SK-N-SH (cell line): Measurements from ENCODE around the gene ADGRL3. TPM values are rescaled to one million over a fixed set of nuclear protein-coding genes. Genes with fewer than 3 reads are reported as not detected.

Source experiments
- CTCF ChIA-PET: fragments of 300-600, 350-600 bp; formaldehyde crosslinking; extraction: SDS; loops from one replicate; lab custom pipeline; 2021; lab: Yijun Ruan, JAX
- POLR2A ChIA-PET: fragments of 350-600 bp; sonication (Branson Sonifier 250); formaldehyde crosslinking; extraction: SDS; loops from one replicate; lab custom pipeline; 2020; ENCODE audit warnings: antibody characterized with exemption, inconsistent platforms; lab: Yijun Ruan, JAX
- DNase-seq: peaks from one replicate; pipeline ENCODE4 v3.0.0; 2012
- H2AFZ ChIP-seq: fragments of 200-600 bp; sonication (generic); 2 replicates; pipeline ENCODE4 v1.8.1; 2016; ENCODE audit warnings: antibody characterized with exemption, mild to moderate bottlenecking, low read depth
- H3F3A ChIP-seq: fragments of 200-600 bp; sonication (generic); replicated peaks from 2 replicates; pipeline ENCODE3; 2016; ENCODE audit warnings: antibody characterized with exemption, mild to moderate bottlenecking; ENCODE audit not compliant: insufficient read depth
- H3K27ac ChIP-seq, 2 experiments: fragments of 200-500 bp in 1 of 2; fragments of 200-600 bp in 1 of 2; sonication (Bioruptor generic) in 1 of 2; sonication (generic), shearing (Covaris generic) in 1 of 2; 2 replicates each; pipeline versions ENCODE4 v1.5.1 to v1.6.1; 2014 to 2016; ENCODE audit warnings: low read depth in 2 of 2, inconsistent platforms in 1 of 2, low read length in 1 of 2, mild to moderate bottlenecking in 1 of 2, mixed read lengths in 1 of 2
- H3K27me3 ChIP-seq: fragments of 200-600 bp; sonication (generic), shearing (Covaris generic); 2 replicates; pipeline ENCODE4 v1.6.1; 2016; ENCODE audit warnings: mixed run types; ENCODE audit not compliant: insufficient read depth
- H3K36me3 ChIP-seq, 2 experiments: fragments of 200-500 bp in 1 of 2; fragments of 200-600 bp in 1 of 2; sonication (Bioruptor generic) in 1 of 2; sonication (generic) in 1 of 2; replicated peaks in 1 of 2; 2 replicates each; pipeline versions ENCODE3 to v1.5.1; 2014 to 2016; ENCODE audit warnings: low read length in 1 of 2, mild to moderate bottlenecking in 1 of 2; ENCODE audit not compliant: insufficient read depth in 2 of 2, control insufficient read depth in 1 of 2
- H3K4me1 ChIP-seq, 2 experiments: fragments of 200-500 bp in 1 of 2; fragments of 200-600 bp in 1 of 2; sonication (Bioruptor generic) in 1 of 2; sonication (generic), shearing (Covaris generic) in 1 of 2; 2 replicates each; pipeline versions ENCODE4 v1.5.1 to v1.6.1; 2014 to 2016; ENCODE audit warnings: low read depth in 1 of 2, low read length in 1 of 2, mixed run types in 1 of 2; ENCODE audit not compliant: insufficient read depth in 2 of 2, control insufficient read depth in 1 of 2
- H3K4me2 ChIP-seq: fragments of 200-600 bp; sonication (generic), shearing (Covaris generic); 2 replicates; pipeline ENCODE4 v1.6.1; 2017; ENCODE audit warnings: mixed run types
- H3K4me3 ChIP-seq, 2 experiments: fragments of 200-500 bp in 1 of 2; fragments of 200-600 bp in 1 of 2; sonication (Bioruptor generic) in 1 of 2; sonication (generic), shearing (Covaris generic) in 1 of 2; 2 replicates each; pipeline versions ENCODE4 v1.5.1 to v1.8.1; 2014 to 2016; ENCODE audit warnings: low read depth in 2 of 2, inconsistent platforms in 1 of 2, low read length in 1 of 2, mild to moderate bottlenecking in 1 of 2, mixed read lengths in 1 of 2, moderate library complexity in 1 of 2
- H3K79me2 ChIP-seq: fragments of 200-600 bp; sonication (generic); 2 replicates; pipeline ENCODE4 v1.8.1; 2017; ENCODE audit warnings: mild to moderate bottlenecking; ENCODE audit not compliant: insufficient read depth
- H3K9ac ChIP-seq: fragments of 200-600 bp; sonication (generic); 2 replicates; pipeline ENCODE4 v1.6.1; 2017; ENCODE audit warnings: mixed run types
- H3K9me2 ChIP-seq: fragments of 200-600 bp; sonication (generic); 2 replicates; pipeline ENCODE4 v1.6.1; 2017; ENCODE audit warnings: mixed run types
- H3K9me3 ChIP-seq: fragments of 200-600 bp; sonication (generic); 2 replicates; pipeline ENCODE4 v1.6.1; 2017; ENCODE audit warnings: mixed run types, mild to moderate bottlenecking, moderate library complexity
- H4K20me1 ChIP-seq: fragments of 200-600 bp; sonication (generic); 2 replicates; pipeline ENCODE4 v1.6.1; 2017; ENCODE audit warnings: mild to moderate bottlenecking, mixed run types; ENCODE audit not compliant: insufficient read depth
- CHD2 ChIP-seq: fragments of 150-350 bp; IDR thresholded peaks from 2 replicates; pipeline ENCODE4 v1.6.1; 2018; ENCODE audit warnings: low read length; ENCODE audit not compliant: partially characterized antibody
- CTCF ChIP-seq: fragments of 200-600 bp; sonication (generic); IDR thresholded peaks from 2 replicates; pipeline ENCODE4 v1.6.1; 2017; ENCODE audit warnings: antibody characterized with exemption, mild to moderate bottlenecking, moderate library complexity
- ELF1 ChIP-seq: IDR thresholded peaks from 2 replicates; pipeline ENCODE4 v1.4.0; 2012
- EZH2phosphoT487 ChIP-seq: fragments of 200-600 bp; sonication (generic); IDR thresholded peaks from 2 replicates; pipeline ENCODE4 v1.6.1; 2017; ENCODE audit warnings: low read depth, mixed run types, mild to moderate bottlenecking, antibody characterized with exemption, moderate library complexity, borderline replicate concordance
- FOXJ3 ChIP-seq: sonication (generic); formaldehyde crosslinking; IDR thresholded peaks from 2 replicates; pipeline ENCODE4 v1.5.1; 2020; ENCODE audit warnings: mild to moderate bottlenecking, missing genetic modification reagents
- FOXM1 ChIP-seq: IDR thresholded peaks from 2 replicates; pipeline ENCODE4 v1.4.0; 2012; ENCODE audit warnings: low read depth, mild to moderate bottlenecking
- GATA2 ChIP-seq: sonication (generic); formaldehyde crosslinking; IDR thresholded peaks from 2 replicates; pipeline ENCODE4 v1.5.0; 2020; ENCODE audit warnings: mild to moderate bottlenecking, missing genetic modification reagents
- MAX ChIP-seq: IDR thresholded peaks from 2 replicates; pipeline ENCODE4 v1.4.0; 2012; ENCODE audit warnings: low read depth
- MEF2A ChIP-seq: IDR thresholded peaks from 2 replicates; pipeline ENCODE4 v1.4.0; 2012; ENCODE audit warnings: low read depth, borderline replicate concordance
- MXI1 ChIP-seq: IDR thresholded peaks from 2 replicates; pipeline ENCODE4 v1.6.1; 2012; ENCODE audit warnings: mild to moderate bottlenecking, low read depth, low read length, improper control_type of control experiment
- NFIC ChIP-seq: IDR thresholded peaks from 2 replicates; pipeline ENCODE4 v1.4.0; 2012; ENCODE audit warnings: borderline replicate concordance
- NRF1 ChIP-seq: IDR thresholded peaks from 2 replicates; pipeline ENCODE4 v1.6.1; 2012; ENCODE audit warnings: low read depth, mild to moderate bottlenecking, low read length
- POLR2AphosphoS5 ChIP-seq: IDR thresholded peaks from 2 replicates; pipeline ENCODE4 v1.6.1; 2012; ENCODE audit warnings: low read depth, low read length
- RCOR1 ChIP-seq: fragments of 150-350 bp; IDR thresholded peaks from 2 replicates; pipeline ENCODE4 v1.6.1; 2017; ENCODE audit warnings: antibody characterized with exemption, low read length
- RFX5 ChIP-seq: IDR thresholded peaks from 2 replicates; pipeline ENCODE4 v1.6.1; 2012; ENCODE audit warnings: mild to moderate bottlenecking, improper control_type of control experiment, low read length
- TAF1 ChIP-seq: IDR thresholded peaks from 2 replicates; pipeline ENCODE4 v1.6.1; 2012; ENCODE audit warnings: low read depth, mild to moderate bottlenecking, low read length, moderate library complexity, borderline replicate concordance
- TCF12 ChIP-seq: IDR thresholded peaks from 2 replicates; pipeline ENCODE4 v1.4.0; 2012
- TEAD4 ChIP-seq: IDR thresholded peaks from 2 replicates; pipeline ENCODE4 v1.4.0; 2012; ENCODE audit warnings: mild to moderate bottlenecking, borderline replicate concordance; ENCODE audit not compliant: insufficient read depth
- USF1 ChIP-seq: IDR thresholded peaks from 2 replicates; pipeline ENCODE4 v1.4.0; 2012; ENCODE audit warnings: low read depth, borderline replicate concordance
- YY1 ChIP-seq: IDR thresholded peaks from 2 replicates; pipeline ENCODE4 v1.4.0; 2012; ENCODE audit warnings: low read depth, mild to moderate bottlenecking
- WGBS: methylation state at CpG from one replicate; pipeline ENCODE4 v1.1.6; 2017; ENCODE audit warnings: low lambda C conversion rate; 5-methylcytosine and 5-hydroxymethylcytosine counted together
- polyA plus RNA-seq, 3 experiments: library from polyadenylated mRNA; depleted of rRNA; stranded (reverse); fragments of >200 nt; gene quantifications; 2 replicates each; pipeline ENCODE4 v1.2.3, GENCODE V29; 2012

ADGRL3 gene
- polyA plus RNA-seq, 1 of the 3 experiments (the other 2 are of a cell fraction) = 0.03 TPM

- POLR2A ChIA-PET = no interaction called here
- Histone ChIP-seq H3K4me3 (no peak overlapping the region), H3K9me3 (no peaks in the 10 kb centered on the region), H3K27ac (no peak overlapping the region), H3K79me2 (no peaks in the 10 kb centered on the region), H3K9ac (no peak overlapping the region), H3K4me2 (no peak overlapping the region), H3K36me3 (no peaks in the 10 kb centered on the region), H3F3A (no peaks in the 10 kb centered on the region), H4K20me1 (no peaks in the 10 kb centered on the region), H3K9me2 (no peaks in the 10 kb centered on the region), H2AFZ (no peak overlapping the region), H3K4me1 (no peaks in the 10 kb centered on the region), H3K27me3 (no peaks in the 10 kb centered on the region)
- CTCF ChIA-PET = no interaction called here
- DNase-seq = no peak
- no peak for TF ChIP-seq FOXJ3 (CRISPR knock-in tag)
- WGBS = 33% methylated on average over 3 of the region's 3 CpGs
These were observed 176.2 kb downstream of the ADGRL3 start for GRCh38 chr4:61376301-61376700.

- Histone ChIP-seq H3K9ac (no peak overlapping the region), H4K20me1 (no peaks in the 10 kb centered on the region), H3K9me2 (no peaks in the 10 kb centered on the region), H3F3A (no peaks in the 10 kb centered on the region), H3K4me2 (no peak overlapping the region), H3K4me1 (no peaks in the 10 kb centered on the region), H2AFZ (no peak overlapping the region), H3K27me3 (no peaks in the 10 kb centered on the region), H3K4me3 (no peak overlapping the region), H3K36me3 (no peaks in the 10 kb centered on the region), H3K79me2 (no peaks in the 10 kb centered on the region), H3K27ac (no peak overlapping the region), H3K9me3 (no peaks in the 10 kb centered on the region)
- WGBS = 9% methylated on average over 1 of the region's 1 CpG
- TF ChIP-seq MXI1 = no peak
- no peak for TF ChIP-seq RCOR1
- no peak for TF ChIP-seq NRF1
- no peak for TF ChIP-seq ELF1
- no peak for TF ChIP-seq RFX5
- TF ChIP-seq MEF2A = no peak
- CTCF ChIA-PET = interaction anchor here (0.9 kb wide), 1 partner anchor 36 kb away, joined by 3 read pairs; no protein-coding TSS in a partner anchor
- no peak for DNase-seq
- POLR2A ChIA-PET = no interaction called here
These were observed 179.3 kb downstream of the ADGRL3 start for GRCh38 chr4:61379406-61379805.

- Histone ChIP-seq H3K9ac (no peak overlapping the region), H3K4me2 (no peak overlapping the region), H3K36me3 (no peaks in the 10 kb centered on the region), H3F3A (no peaks in the 10 kb centered on the region), H3K27me3 (no peaks in the 10 kb centered on the region), H3K79me2 (no peaks in the 10 kb centered on the region)
- WGBS = 38% methylated on average over 2 of the region's 2 CpGs
- POLR2A ChIA-PET = no interaction called here
- TF ChIP-seq EZH2phosphoT487 = no peak
- TF ChIP-seq TCF12 = no peak
- no peak for TF ChIP-seq USF1
- no peak for TF ChIP-seq NRF1
- no peak for TF ChIP-seq CHD2
- no peak for TF ChIP-seq POLR2AphosphoS5
- no peak for TF ChIP-seq TEAD4
- no peak for TF ChIP-seq CTCF
- TF ChIP-seq TAF1 = no peak
- no peak for TF ChIP-seq YY1
- TF ChIP-seq NFIC = no peak
- TF ChIP-seq MAX = no peak
- TF ChIP-seq FOXM1 = no peak
- TF ChIP-seq GATA2 = no peak
- TF ChIP-seq, all 33 proteins: peak for 0
- H3K27ac ChIP-seq = no peak overlapping the region
- H4K20me1 ChIP-seq = no peaks in the 10 kb centered on the region
- H3K9me2 ChIP-seq = no peaks in the 10 kb centered on the region
- no peak overlapping the region for H3K4me3 ChIP-seq
- no peak overlapping the region for H2AFZ ChIP-seq
- no peaks in the 10 kb centered on the region for H3K4me1 ChIP-seq
- CTCF ChIA-PET = no interaction called here
- no peak for DNase-seq
- no peaks in the 10 kb centered on the region for H3K9me3 ChIP-seq
These were observed 180.7 kb downstream of the ADGRL3 start for GRCh38 chr4:61380865-61381264.
